22Rv1 (cell line): ENCODE measurements around the gene CDHR3.
"Not testable (repeated sequence)": the region's sequence is repeated elsewhere in the genome, so short reads cannot be mapped to it uniquely, and the experiment has no call there.

Source experiments
- H3K27ac ChIP-seq: fragments of 450-650 bp; 2 replicates; pipeline ENCODE4 v1.5.1; 2017
- CTCF ChIP-seq: fragments of 450-650 bp; IDR thresholded peaks from 2 replicates; pipeline ENCODE4 v1.5.1; 2017; ENCODE audit warnings: mild to moderate bottlenecking
- ZFX ChIP-seq: fragments of 450-650 bp; IDR thresholded peaks from 2 replicates; pipeline ENCODE4 v1.6.1; 2017; ENCODE audit warnings: antibody characterized with exemption, borderline replicate concordance

CDHR3 gene

GRCh38 chr7:105943486-105943885, 19.6 kb upstream of the CDHR3 start:
- TF ChIP-seq ZFX = no peak
- no peak for TF ChIP-seq CTCF
- H3K27ac ChIP-seq = no peak overlapping the region

GRCh38 chr7:105945848-105946247, 17.2 kb upstream of the CDHR3 start:
- H3K27ac ChIP-seq = no peak overlapping the region
- no peak for TF ChIP-seq ZFX
- no peak for TF ChIP-seq CTCF

GRCh38 chr7:105951597-105951996, 11.5 kb upstream of the CDHR3 start:
- TF ChIP-seq CTCF = no peak
- no peak for TF ChIP-seq ZFX
- H3K27ac ChIP-seq = no peak overlapping the region

GRCh38 chr7:105952917-105953595, 10.0 kb upstream of the CDHR3 start:
- TF ChIP-seq CTCF (no peak), ZFX (no peak)
- H3K27ac ChIP-seq = no peak overlapping the region

GRCh38 chr7:105954711-105955110, 8.4 kb upstream of the CDHR3 start:
- no peak for TF ChIP-seq ZFX
- TF ChIP-seq CTCF = no peak
- no peak overlapping the region for H3K27ac ChIP-seq

GRCh38 chr7:105955651-105956466, 7.2 kb upstream of the CDHR3 start:
- not testable (repeated sequence) for H3K27ac ChIP-seq

- no peak overlapping the region for H3K27ac ChIP-seq
- no peak for TF ChIP-seq CTCF
Observed at GRCh38 chr7:105958012-105958411, 5.1 kb upstream of the CDHR3 start.
